ENCODE measurements around the gene AGTR1.
"Not testable (repeated sequence)": the region's sequence is repeated elsewhere in the genome, so short reads cannot be mapped to it uniquely, and the experiment has no call there.

Gene AGTR1

GRCh38 chr3:148718982-148719862 is 21.5 kb downstream of the AGTR1 start:
- peak; percentile 19 for DNase-seq

- no peak for DNase-seq
Observed at GRCh38 chr3:148720873-148721272, 23.2 kb downstream of the AGTR1 start.

GRCh38 chr3:148723631-148724030 is 25.9 kb downstream of the AGTR1 start:
- DNase-seq: peak; percentile 86

- DNase-seq: peak; percentile 60
Observed at GRCh38 chr3:148727231-148727630, 29.5 kb downstream of the AGTR1 start.

- DNase-seq: no peak
Observed at GRCh38 chr3:148728753-148729152, 31.1 kb downstream of the AGTR1 start.

- no peak for DNase-seq
Observed at GRCh38 chr3:148729476-148730055, 31.9 kb downstream of the AGTR1 start.

GRCh38 chr3:148730676-148731075 is 33.0 kb downstream of the AGTR1 start:
- no peak for DNase-seq

- no peak for DNase-seq
Observed at GRCh38 chr3:148735597-148735996, 37.9 kb downstream of the AGTR1 start.

GRCh38 chr3:148736086-148736485 is 38.4 kb downstream of the AGTR1 start:
- no peak for DNase-seq

- peak; percentile 76 for DNase-seq
Observed at GRCh38 chr3:148737104-148737530, 39.4 kb downstream of the AGTR1 start.

- DNase-seq: no peak
Observed at GRCh38 chr3:148739720-148740119, 42.0 kb downstream of the AGTR1 start.

GRCh38 chr3:148740291-148740690 is 42.6 kb downstream of the AGTR1 start:
- DNase-seq: no peak

- DNase-seq: no peak
Observed at GRCh38 chr3:148741219-148741618, 43.5 kb downstream of the AGTR1 start.

GRCh38 chr3:148742118-148742517 is 44.4 kb downstream of the AGTR1 start:
- DNase-seq: no peak

- DNase-seq: no peak
Observed at GRCh38 chr3:148746053-148746452, 48.4 kb downstream of the AGTR1 start.

GRCh38 chr3:148748283-148748682 is 50.6 kb downstream of the AGTR1 start:
- no peak for DNase-seq

GRCh38 chr3:148750296-148750695 is 52.6 kb downstream of the AGTR1 start:
- DNase-seq: no peak

- no peak for DNase-seq
Observed at GRCh38 chr3:148751461-148751860, 53.8 kb downstream of the AGTR1 start.

GRCh38 chr3:148753385-148753784 is 55.7 kb downstream of the AGTR1 start:
- not testable (repeated sequence) for DNase-seq

- DNase-seq: no peak
Observed at GRCh38 chr3:148755570-148755969, 57.9 kb downstream of the AGTR1 start.

GRCh38 chr3:148756311-148756710 is 58.6 kb downstream of the AGTR1 start:
- no peak for DNase-seq

GRCh38 chr3:148757238-148758215 is 59.8 kb downstream of the AGTR1 start:
- peak; percentile 75 for DNase-seq

- DNase-seq: no peak
Observed at GRCh38 chr3:148758303-148758884, 60.7 kb downstream of the AGTR1 start.
